WTC11 (cell line): Measurements from ENCODE around the gene FOXD3. TPM values are rescaled to one million over a fixed set of nuclear protein-coding genes. Genes with fewer than 3 reads are reported as not detected.

Experiments used
- ATAC-seq: fragments of 200-7000 bp; cut with Tn5 transposase; 2 replicates; pipeline ENCODE4 v1.10.0; 2021; ENCODE audit warnings: mild to moderate bottlenecking, moderate library complexity
- CTCF ChIA-PET: fragments of 300-600 bp; sonication (Branson Sonifier 250); formaldehyde crosslinking; loops from one replicate; lab custom pipeline; 2021; ENCODE audit warnings: antibody characterized with exemption; lab: Charles Lee
- POLR2A ChIA-PET: fragments of 350-600 bp; sonication (Branson Sonifier 250); formaldehyde crosslinking; loops from one replicate; lab custom pipeline; 2021; ENCODE audit warnings: antibody characterized with exemption; lab: Charles Lee
- DNase-seq: peaks from one replicate; pipeline ENCODE4 v3.0.0; 2021; ENCODE audit warnings: low spot score
- H3K27ac Mint-ChIP-seq: 2 replicates; pipeline ENCODE4 v1.8.0; 2021; ENCODE audit warnings: mixed read lengths
- H3K27me3 Mint-ChIP-seq: 2 replicates; pipeline ENCODE4 v1.8.0; 2021; ENCODE audit warnings: low read depth, mild to moderate bottlenecking, moderate library complexity, mixed read lengths
- H3K36me3 Mint-ChIP-seq: 2 replicates; pipeline ENCODE4 v1.8.0; 2021; ENCODE audit warnings: mixed read lengths
- H3K4me1 Mint-ChIP-seq: 2 replicates; pipeline ENCODE4 v1.8.0; 2022; ENCODE audit warnings: mixed read lengths
- H3K4me3 Mint-ChIP-seq: 2 replicates; pipeline ENCODE4 v1.8.0; 2021; ENCODE audit warnings: mild to moderate bottlenecking, moderate library complexity, mixed read lengths
- H3K9me3 Mint-ChIP-seq: 2 replicates; pipeline ENCODE4 v1.8.0; 2021; ENCODE audit warnings: mixed read lengths
- CBFB ChIP-seq: sonication (generic); formaldehyde crosslinking; IDR thresholded peaks from 2 replicates; pipeline ENCODE4 v1.8.1; 2022; ENCODE audit warnings: mild to moderate bottlenecking, low read depth, missing genetic modification reagents
- ETV6 ChIP-seq: sonication (generic); formaldehyde crosslinking; IDR thresholded peaks from 2 replicates; pipeline ENCODE4 v1.8.1; 2022; ENCODE audit warnings: mild to moderate bottlenecking, missing genetic modification reagents
- FOXJ3 ChIP-seq: sonication (generic); formaldehyde crosslinking; IDR thresholded peaks from 2 replicates; pipeline ENCODE4 v1.9.0; 2021; ENCODE audit warnings: missing genetic modification reagents, mild to moderate bottlenecking, borderline replicate concordance
- FOXK1 ChIP-seq: sonication (generic); formaldehyde crosslinking; IDR thresholded peaks from 2 replicates; pipeline ENCODE4 v1.8.0; 2022; ENCODE audit warnings: mild to moderate bottlenecking, moderate library complexity, missing genetic modification reagents
- GTF2I ChIP-seq: fragments of 250-450 bp; sonication (Bioruptor Pico); conservative IDR thresholded peaks from 2 replicates; pipeline ENCODE4 v1.4.0; 2021; ENCODE audit warnings: mild to moderate bottlenecking
- MXD4 ChIP-seq: fragments of 250-450 bp; sonication (Bioruptor Pico); IDR thresholded peaks from 2 replicates; pipeline ENCODE4 v1.8.0; 2021; ENCODE audit warnings: mild to moderate bottlenecking, moderate library complexity, borderline replicate concordance
- MYBL2 ChIP-seq: sonication (generic); formaldehyde crosslinking; IDR thresholded peaks from 2 replicates; pipeline ENCODE4 v1.8.1; 2023; ENCODE audit warnings: mild to moderate bottlenecking, moderate library complexity, missing genetic modification reagents
- NFATC4 ChIP-seq: fragments of 250-450 bp; sonication (Bioruptor Pico); IDR thresholded peaks from 2 replicates; pipeline ENCODE4 v1.9.0; 2021; ENCODE audit warnings: mild to moderate bottlenecking
- NR1H2 ChIP-seq: sonication (generic); formaldehyde crosslinking; IDR thresholded peaks from 2 replicates; pipeline ENCODE4 v1.9.0; 2021; ENCODE audit warnings: mild to moderate bottlenecking, moderate library complexity, missing genetic modification reagents
- NR2C2 ChIP-seq: sonication (generic); formaldehyde crosslinking; IDR thresholded peaks from 2 replicates; pipeline ENCODE4 v1.8.0; 2022; ENCODE audit warnings: mild to moderate bottlenecking, missing genetic modification reagents
- NR3C1 ChIP-seq: sonication (generic); formaldehyde crosslinking; conservative IDR thresholded peaks from 2 replicates; pipeline ENCODE4 v1.8.1; 2023; ENCODE audit warnings: low read depth, mild to moderate bottlenecking, missing genetic modification reagents
- RELA ChIP-seq: sonication (generic); formaldehyde crosslinking; IDR thresholded peaks from 2 replicates; pipeline ENCODE4 v1.8.1; 2022; ENCODE audit warnings: missing genetic modification reagents, mild to moderate bottlenecking, borderline replicate concordance
- SMAD4 ChIP-seq: sonication (generic); formaldehyde crosslinking; IDR thresholded peaks from 2 replicates; pipeline ENCODE4 v1.8.0; 2022; ENCODE audit warnings: mild to moderate bottlenecking, missing genetic modification reagents
- TCF7 ChIP-seq: sonication (generic); formaldehyde crosslinking; IDR thresholded peaks from 2 replicates; pipeline ENCODE4 v1.8.0; 2022; ENCODE audit warnings: mild to moderate bottlenecking, low read depth, missing genetic modification reagents, moderate library complexity
- TEAD1 ChIP-seq: sonication (generic); formaldehyde crosslinking; IDR thresholded peaks from 2 replicates; pipeline ENCODE4 v1.8.0; 2022; ENCODE audit warnings: mild to moderate bottlenecking, missing genetic modification reagents
- TEAD4 ChIP-seq: sonication (generic); formaldehyde crosslinking; IDR thresholded peaks from 2 replicates; pipeline ENCODE4 v1.8.0; 2022; ENCODE audit warnings: mild to moderate bottlenecking, missing genetic modification reagents
- ZBTB21 ChIP-seq: sonication (generic); formaldehyde crosslinking; IDR thresholded peaks from 2 replicates; pipeline ENCODE4 v1.8.1; 2023; ENCODE audit warnings: mild to moderate bottlenecking, missing genetic modification reagents, borderline replicate concordance
- ZNF263 ChIP-seq: sonication (generic); formaldehyde crosslinking; IDR thresholded peaks from 2 replicates; pipeline ENCODE4 v1.8.1; 2022; ENCODE audit warnings: low read depth, mild to moderate bottlenecking, moderate library complexity, missing genetic modification reagents
- total RNA-seq: library from RNA; stranded (reverse); gene quantifications from 3 replicates; pipeline ENCODE4 v1.2.3, GENCODE V29; 2021
- TF ChIP-seq, protein P1 (sequence below): sonication (generic); formaldehyde crosslinking; IDR thresholded peaks from 2 replicates; pipeline ENCODE4 v1.8.1; 2022; ENCODE audit warnings: mild to moderate bottlenecking, moderate library complexity, missing genetic modification reagents
- TF ChIP-seq, protein P2 (sequence below): sonication (generic); formaldehyde crosslinking; conservative IDR thresholded peaks from 2 replicates; pipeline ENCODE4 v1.8.1; 2022; ENCODE audit warnings: mild to moderate bottlenecking, missing genetic modification reagents
- TF ChIP-seq, protein P3 (sequence below): sonication (generic); formaldehyde crosslinking; IDR thresholded peaks from 2 replicates; pipeline ENCODE4 v1.8.0; 2022; ENCODE audit warnings: mild to moderate bottlenecking, missing genetic modification reagents
- TF ChIP-seq, protein P4 (sequence below): sonication (generic); formaldehyde crosslinking; IDR thresholded peaks from 2 replicates; pipeline ENCODE4 v1.8.0; 2023; ENCODE audit warnings: mild to moderate bottlenecking, missing genetic modification reagents
- TF ChIP-seq, protein P5 (sequence below): sonication (generic); formaldehyde crosslinking; IDR thresholded peaks from 2 replicates; pipeline ENCODE4 v1.8.0; 2023; ENCODE audit warnings: missing genetic modification reagents, mild to moderate bottlenecking, borderline replicate concordance
- TF ChIP-seq, protein P6 (sequence below): sonication (generic); formaldehyde crosslinking; IDR thresholded peaks from 2 replicates; pipeline ENCODE4 v1.8.1; 2022; ENCODE audit warnings: low read depth, mild to moderate bottlenecking, moderate library complexity, missing genetic modification reagents, borderline replicate concordance
- TF ChIP-seq, protein P7 (sequence below): sonication (generic); formaldehyde crosslinking; IDR thresholded peaks from 2 replicates; pipeline ENCODE4 v1.8.1; 2023; ENCODE audit warnings: mild to moderate bottlenecking, missing genetic modification reagents

FOXD3 gene
- total RNA-seq, 1 experiment from 2014 or later: 27.5 TPM

DNA sequence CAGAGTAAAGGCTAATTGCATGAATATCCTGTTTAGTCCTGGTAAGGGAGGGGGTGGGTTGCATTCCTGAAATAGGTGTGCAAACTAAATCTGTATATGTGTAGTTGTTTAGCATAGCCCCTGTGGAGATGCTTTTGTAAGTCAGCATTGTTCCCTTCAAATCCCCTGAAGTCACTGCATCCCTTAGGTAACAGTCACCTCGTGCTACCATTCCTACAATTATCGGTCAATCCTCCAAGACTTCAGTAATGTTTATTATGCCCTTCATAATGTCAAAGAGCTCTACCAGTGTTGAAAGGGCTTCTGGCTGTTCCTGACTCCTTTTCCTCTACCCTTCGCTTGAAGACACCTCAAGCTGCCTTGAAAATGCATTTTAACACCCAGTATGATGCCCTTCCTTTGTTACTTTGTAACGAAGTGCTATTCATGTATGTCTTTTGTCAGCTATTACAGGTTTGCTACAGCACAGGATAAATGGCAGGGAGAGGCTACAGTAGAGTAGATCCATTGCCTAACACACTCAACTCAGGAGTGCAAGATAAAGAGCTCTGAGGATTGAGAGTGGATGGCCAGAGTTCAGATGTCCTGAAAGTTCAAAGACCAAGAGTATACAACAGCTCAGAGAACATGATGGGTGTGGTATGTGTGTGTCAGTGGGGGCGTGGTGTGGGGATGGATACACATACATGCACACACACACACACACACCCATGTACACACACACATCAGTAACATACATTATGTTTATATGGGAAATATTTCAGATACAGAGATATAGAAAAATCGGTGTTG is 27.4 kb upstream of the FOXD3 start:
- H3K27ac Mint-ChIP-seq: peak overlapping the region; percentile 95
- ATAC-seq: peak; percentile 87
- H3K4me1 Mint-ChIP-seq: peaks cover 37% of the 10 kb centered on the region
- H3K4me3 Mint-ChIP-seq: peak overlapping the region; percentile 34
- H3K9me3 Mint-ChIP-seq: peaks cover 15% of the 10 kb centered on the region
- peaks cover 8% of the 10 kb centered on the region for H3K36me3 Mint-ChIP-seq
- no peak for DNase-seq
- ChIA-PET POLR2A (interaction anchor here (1.5 kb wide), 1 partner anchor 29 kb away, joined by 4 read pairs; no protein-coding TSS in a partner anchor), CTCF (interaction anchor here (0.5 to 1.6 kb wide), 7 partner anchors 22 to 290 kb away, joined by 3 to 7 read pairs (median 4); no protein-coding TSS in a partner anchor)
- H3K27me3 Mint-ChIP-seq: no peaks in the 10 kb centered on the region
- TF ChIP-seq NFATC4 (CRISPR knock-in tag) (no peak), ETV6 (CRISPR knock-in tag) (no peak), FOXK1 (CRISPR knock-in tag) (peak; percentile 48; the same call in 1 of the 2 replicates), GTF2I (CRISPR knock-in tag) (no peak), ZBTB21 (CRISPR knock-in tag) (no peak), MXD4 (CRISPR knock-in tag) (no peak), NR2C2 (CRISPR knock-in tag) (no peak), TEAD4 (CRISPR knock-in tag) (no peak), SMAD4 (CRISPR knock-in tag) (no peak), FOXJ3 (CRISPR knock-in tag) (no peak), RELA (no peak), CBFB (CRISPR knock-in tag) (0 out of 2 replicates have a peak, but pooled peaks have one; percentile 32), TEAD1 (CRISPR knock-in tag) (peak; percentile 95), MYBL2 (CRISPR knock-in tag) (no peak), TCF7 (no peak), NR1H2 (CRISPR knock-in tag) (no peak), ZNF263 (CRISPR knock-in tag) (no peak), NR3C1 (CRISPR knock-in tag) (no peak)
- TF ChIP-seq, protein P1, sequence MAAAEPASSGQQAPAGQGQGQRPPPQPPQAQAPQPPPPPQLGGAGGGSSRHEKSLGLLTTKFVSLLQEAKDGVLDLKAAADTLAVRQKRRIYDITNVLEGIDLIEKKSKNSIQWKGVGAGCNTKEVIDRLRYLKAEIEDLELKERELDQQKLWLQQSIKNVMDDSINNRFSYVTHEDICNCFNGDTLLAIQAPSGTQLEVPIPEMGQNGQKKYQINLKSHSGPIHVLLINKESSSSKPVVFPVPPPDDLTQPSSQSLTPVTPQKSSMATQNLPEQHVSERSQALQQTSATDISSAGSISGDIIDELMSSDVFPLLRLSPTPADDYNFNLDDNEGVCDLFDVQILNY (CRISPR knock-in tag): no peak
- TF ChIP-seq, protein P2, sequence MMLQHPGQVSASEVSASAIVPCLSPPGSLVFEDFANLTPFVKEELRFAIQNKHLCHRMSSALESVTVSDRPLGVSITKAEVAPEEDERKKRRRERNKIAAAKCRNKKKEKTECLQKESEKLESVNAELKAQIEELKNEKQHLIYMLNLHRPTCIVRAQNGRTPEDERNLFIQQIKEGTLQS: no peak
- TF ChIP-seq, protein P3, sequence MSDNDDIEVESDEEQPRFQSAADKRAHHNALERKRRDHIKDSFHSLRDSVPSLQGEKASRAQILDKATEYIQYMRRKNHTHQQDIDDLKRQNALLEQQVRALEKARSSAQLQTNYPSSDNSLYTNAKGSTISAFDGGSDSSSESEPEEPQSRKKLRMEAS (CRISPR knock-in tag): peak; percentile 43; the same call in 1 of the 2 replicates
- TF ChIP-seq, protein P4, sequence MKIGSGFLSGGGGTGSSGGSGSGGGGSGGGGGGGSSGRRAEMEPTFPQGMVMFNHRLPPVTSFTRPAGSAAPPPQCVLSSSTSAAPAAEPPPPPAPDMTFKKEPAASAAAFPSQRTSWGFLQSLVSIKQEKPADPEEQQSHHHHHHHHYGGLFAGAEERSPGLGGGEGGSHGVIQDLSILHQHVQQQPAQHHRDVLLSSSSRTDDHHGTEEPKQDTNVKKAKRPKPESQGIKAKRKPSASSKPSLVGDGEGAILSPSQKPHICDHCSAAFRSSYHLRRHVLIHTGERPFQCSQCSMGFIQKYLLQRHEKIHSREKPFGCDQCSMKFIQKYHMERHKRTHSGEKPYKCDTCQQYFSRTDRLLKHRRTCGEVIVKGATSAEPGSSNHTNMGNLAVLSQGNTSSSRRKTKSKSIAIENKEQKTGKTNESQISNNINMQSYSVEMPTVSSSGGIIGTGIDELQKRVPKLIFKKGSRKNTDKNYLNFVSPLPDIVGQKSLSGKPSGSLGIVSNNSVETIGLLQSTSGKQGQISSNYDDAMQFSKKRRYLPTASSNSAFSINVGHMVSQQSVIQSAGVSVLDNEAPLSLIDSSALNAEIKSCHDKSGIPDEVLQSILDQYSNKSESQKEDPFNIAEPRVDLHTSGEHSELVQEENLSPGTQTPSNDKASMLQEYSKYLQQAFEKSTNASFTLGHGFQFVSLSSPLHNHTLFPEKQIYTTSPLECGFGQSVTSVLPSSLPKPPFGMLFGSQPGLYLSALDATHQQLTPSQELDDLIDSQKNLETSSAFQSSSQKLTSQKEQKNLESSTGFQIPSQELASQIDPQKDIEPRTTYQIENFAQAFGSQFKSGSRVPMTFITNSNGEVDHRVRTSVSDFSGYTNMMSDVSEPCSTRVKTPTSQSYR: no peak
- TF ChIP-seq, protein P5, sequence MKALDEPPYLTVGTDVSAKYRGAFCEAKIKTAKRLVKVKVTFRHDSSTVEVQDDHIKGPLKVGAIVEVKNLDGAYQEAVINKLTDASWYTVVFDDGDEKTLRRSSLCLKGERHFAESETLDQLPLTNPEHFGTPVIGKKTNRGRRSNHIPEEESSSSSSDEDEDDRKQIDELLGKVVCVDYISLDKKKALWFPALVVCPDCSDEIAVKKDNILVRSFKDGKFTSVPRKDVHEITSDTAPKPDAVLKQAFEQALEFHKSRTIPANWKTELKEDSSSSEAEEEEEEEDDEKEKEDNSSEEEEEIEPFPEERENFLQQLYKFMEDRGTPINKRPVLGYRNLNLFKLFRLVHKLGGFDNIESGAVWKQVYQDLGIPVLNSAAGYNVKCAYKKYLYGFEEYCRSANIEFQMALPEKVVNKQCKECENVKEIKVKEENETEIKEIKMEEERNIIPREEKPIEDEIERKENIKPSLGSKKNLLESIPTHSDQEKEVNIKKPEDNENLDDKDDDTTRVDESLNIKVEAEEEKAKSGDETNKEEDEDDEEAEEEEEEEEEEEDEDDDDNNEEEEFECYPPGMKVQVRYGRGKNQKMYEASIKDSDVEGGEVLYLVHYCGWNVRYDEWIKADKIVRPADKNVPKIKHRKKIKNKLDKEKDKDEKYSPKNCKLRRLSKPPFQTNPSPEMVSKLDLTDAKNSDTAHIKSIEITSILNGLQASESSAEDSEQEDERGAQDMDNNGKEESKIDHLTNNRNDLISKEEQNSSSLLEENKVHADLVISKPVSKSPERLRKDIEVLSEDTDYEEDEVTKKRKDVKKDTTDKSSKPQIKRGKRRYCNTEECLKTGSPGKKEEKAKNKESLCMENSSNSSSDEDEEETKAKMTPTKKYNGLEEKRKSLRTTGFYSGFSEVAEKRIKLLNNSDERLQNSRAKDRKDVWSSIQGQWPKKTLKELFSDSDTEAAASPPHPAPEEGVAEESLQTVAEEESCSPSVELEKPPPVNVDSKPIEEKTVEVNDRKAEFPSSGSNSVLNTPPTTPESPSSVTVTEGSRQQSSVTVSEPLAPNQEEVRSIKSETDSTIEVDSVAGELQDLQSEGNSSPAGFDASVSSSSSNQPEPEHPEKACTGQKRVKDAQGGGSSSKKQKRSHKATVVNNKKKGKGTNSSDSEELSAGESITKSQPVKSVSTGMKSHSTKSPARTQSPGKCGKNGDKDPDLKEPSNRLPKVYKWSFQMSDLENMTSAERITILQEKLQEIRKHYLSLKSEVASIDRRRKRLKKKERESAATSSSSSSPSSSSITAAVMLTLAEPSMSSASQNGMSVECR (CRISPR knock-in tag): no peak
- TF ChIP-seq, protein P6, sequence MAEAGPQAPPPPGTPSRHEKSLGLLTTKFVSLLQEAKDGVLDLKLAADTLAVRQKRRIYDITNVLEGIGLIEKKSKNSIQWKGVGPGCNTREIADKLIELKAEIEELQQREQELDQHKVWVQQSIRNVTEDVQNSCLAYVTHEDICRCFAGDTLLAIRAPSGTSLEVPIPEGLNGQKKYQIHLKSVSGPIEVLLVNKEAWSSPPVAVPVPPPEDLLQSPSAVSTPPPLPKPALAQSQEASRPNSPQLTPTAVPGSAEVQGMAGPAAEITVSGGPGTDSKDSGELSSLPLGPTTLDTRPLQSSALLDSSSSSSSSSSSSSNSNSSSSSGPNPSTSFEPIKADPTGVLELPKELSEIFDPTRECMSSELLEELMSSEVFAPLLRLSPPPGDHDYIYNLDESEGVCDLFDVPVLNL: no peak
- TF ChIP-seq, protein P7, sequence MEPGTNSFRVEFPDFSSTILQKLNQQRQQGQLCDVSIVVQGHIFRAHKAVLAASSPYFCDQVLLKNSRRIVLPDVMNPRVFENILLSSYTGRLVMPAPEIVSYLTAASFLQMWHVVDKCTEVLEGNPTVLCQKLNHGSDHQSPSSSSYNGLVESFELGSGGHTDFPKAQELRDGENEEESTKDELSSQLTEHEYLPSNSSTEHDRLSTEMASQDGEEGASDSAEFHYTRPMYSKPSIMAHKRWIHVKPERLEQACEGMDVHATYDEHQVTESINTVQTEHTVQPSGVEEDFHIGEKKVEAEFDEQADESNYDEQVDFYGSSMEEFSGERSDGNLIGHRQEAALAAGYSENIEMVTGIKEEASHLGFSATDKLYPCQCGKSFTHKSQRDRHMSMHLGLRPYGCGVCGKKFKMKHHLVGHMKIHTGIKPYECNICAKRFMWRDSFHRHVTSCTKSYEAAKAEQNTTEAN: peak; percentile 66; the same call in 1 of the 2 replicates
